Liver (tissue), 3 donors: ENCODE results near the gene LCN2.
"Not testable (repeated sequence)": the region's sequence is repeated elsewhere in the genome, so short reads cannot be mapped to it uniquely, and the experiment has no call there.

Experiments used
- CTCF ChIP-seq: fragments of 150-350 bp; IDR thresholded peaks from 2 replicates; pipeline ENCODE4 v1.5.1; 2017; ENCODE audit warnings: improper control_type of control experiment, low read depth, low read length; ENCODE audit not compliant: missing input control
- RXRA ChIP-seq, 2 donors: IDR thresholded peaks; 2 replicates each; pipeline ENCODE4 v1.6.1; 2017 to 2018; ENCODE audit warnings: antibody characterized with exemption in 2 of 2, mild to moderate bottlenecking in 1 of 2
- TAF1 ChIP-seq: conservative IDR thresholded peaks from 2 replicates; pipeline ENCODE4 v1.6.1; 2016; ENCODE audit warnings: antibody characterized with exemption, mild to moderate bottlenecking
- donor health status: healthy.
- donor health status: healthy.

DNA sequence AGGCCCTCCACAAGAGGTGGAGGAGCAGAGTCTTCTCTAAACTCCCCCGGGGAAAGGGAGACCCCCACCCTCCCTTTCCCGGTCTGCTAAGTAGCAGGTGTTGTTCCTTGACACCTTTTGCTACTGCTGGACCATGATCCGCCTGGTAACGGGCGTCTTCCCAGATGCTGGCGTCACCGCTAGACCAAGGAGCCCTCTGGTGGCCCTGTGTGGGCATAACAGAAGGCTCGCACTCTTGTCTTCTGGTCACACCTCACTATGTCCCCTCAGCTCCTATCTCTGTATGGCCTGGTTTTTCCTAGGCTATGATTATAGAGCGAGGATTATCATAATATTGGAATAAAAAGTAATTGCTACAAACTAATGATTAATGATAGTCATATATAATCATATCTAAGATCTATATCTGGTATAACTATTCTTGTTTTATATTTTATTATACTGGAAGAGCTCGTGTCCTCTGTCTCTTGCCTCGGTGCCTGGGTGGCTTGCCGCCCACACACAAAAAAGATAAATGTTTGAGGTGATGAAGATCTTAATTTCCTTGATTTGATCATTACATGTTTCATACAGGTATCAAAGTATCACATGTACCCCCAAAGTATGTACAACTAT is 19.2 kb upstream of the LCN2 start:
- not testable (repeated sequence) for TF ChIP-seq CTCF; RXRA (IDR thresholded peaks at IDR 0.05); TAF1
